Gastrocnemius medialis (tissue), 4 donors: ENCODE measurements around the gene LYST.

Source experiments
- POLR2A ChIP-seq, 2 donors: fragments of 450-650 bp; IDR thresholded peaks; one replicate each; pipeline ENCODE4 v1.6.1; 2017; ENCODE audit warnings: antibody characterized with exemption in 2 of 2, mild to moderate bottlenecking in 2 of 2, moderate library complexity in 2 of 2
- TF ChIP-seq, protein P1 (sequence below), 5 experiments: fragments of 450-650 bp in 3 of 5; fragments of 200-600 bp in 2 of 5; sonication (generic) in 2 of 5; IDR thresholded peaks in 4 of 5; conservative IDR thresholded peaks in 1 of 5; 1 replicate in 4 of 5; 2 replicates in 1 of 5; pipeline ENCODE4 v1.5.1; 2016 to 2019; ENCODE audit warnings: antibody characterized with exemption in 5 of 5, mild to moderate bottlenecking in 3 of 5, moderate library complexity in 3 of 5

- TF ChIP-seq, protein P1, sequence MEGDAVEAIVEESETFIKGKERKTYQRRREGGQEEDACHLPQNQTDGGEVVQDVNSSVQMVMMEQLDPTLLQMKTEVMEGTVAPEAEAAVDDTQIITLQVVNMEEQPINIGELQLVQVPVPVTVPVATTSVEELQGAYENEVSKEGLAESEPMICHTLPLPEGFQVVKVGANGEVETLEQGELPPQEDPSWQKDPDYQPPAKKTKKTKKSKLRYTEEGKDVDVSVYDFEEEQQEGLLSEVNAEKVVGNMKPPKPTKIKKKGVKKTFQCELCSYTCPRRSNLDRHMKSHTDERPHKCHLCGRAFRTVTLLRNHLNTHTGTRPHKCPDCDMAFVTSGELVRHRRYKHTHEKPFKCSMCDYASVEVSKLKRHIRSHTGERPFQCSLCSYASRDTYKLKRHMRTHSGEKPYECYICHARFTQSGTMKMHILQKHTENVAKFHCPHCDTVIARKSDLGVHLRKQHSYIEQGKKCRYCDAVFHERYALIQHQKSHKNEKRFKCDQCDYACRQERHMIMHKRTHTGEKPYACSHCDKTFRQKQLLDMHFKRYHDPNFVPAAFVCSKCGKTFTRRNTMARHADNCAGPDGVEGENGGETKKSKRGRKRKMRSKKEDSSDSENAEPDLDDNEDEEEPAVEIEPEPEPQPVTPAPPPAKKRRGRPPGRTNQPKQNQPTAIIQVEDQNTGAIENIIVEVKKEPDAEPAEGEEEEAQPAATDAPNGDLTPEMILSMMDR (IDR thresholded peaks at IDR 0.05 in 4 of 5, conservative IDR thresholded peaks at IDR 0.05 in 1 of 5) = no peak
- TF ChIP-seq POLR2A (IDR thresholded peaks at IDR 0.05) = no peak
These were observed 13.8 kb downstream of the LYST start for GRCh38 chr1:235852887-235853286.
